Urinary bladder (tissue), 4 donors: ENCODE data around the gene TPP2. TPM values are rescaled to one million over a fixed set of nuclear protein-coding genes. Genes with fewer than 3 reads are reported as not detected.

ENCODE experiments used
- DNase-seq: peaks from one replicate; pipeline ENCODE4 v3.0.0-alpha.2; 2015; ENCODE audit errors: extremely low spot score
- H3K27ac ChIP-seq: one replicate; pipeline ENCODE4 v1.5.1; 2013; ENCODE audit warnings: low read depth, mild to moderate bottlenecking, moderate library complexity
- H3K36me3 ChIP-seq: one replicate; pipeline ENCODE4 v1.6.1; 2013; ENCODE audit warnings: mild to moderate bottlenecking, moderate library complexity; ENCODE audit not compliant: insufficient read depth
- H3K4me1 ChIP-seq: one replicate; pipeline ENCODE4 v1.6.1; 2013; ENCODE audit warnings: mild to moderate bottlenecking, moderate library complexity; ENCODE audit not compliant: insufficient read depth
- H3K4me3 ChIP-seq: one replicate; pipeline ENCODE4 v1.5.1; 2013; ENCODE audit warnings: low read depth, low read length
- WGBS: extraction: QIAGEN DNeasy Blood & Tissue Kit; methylation state at CpG from one replicate; pipeline ENCODE4 v1.1.7; 2013; 5-methylcytosine and 5-hydroxymethylcytosine counted together
- polyA plus RNA-seq: library from polyadenylated mRNA; stranded (reverse); fragments of 200-250 nt; gene quantifications from one replicate; pipeline ENCODE4 v1.2.3, GENCODE V29; 2013
- total RNA-seq: library from RNA; depleted of rRNA; stranded (reverse); fragments of >200 nt; gene quantifications from one replicate; pipeline ENCODE4 v1.2.3, GENCODE V29; 2014
- donor health status: healthy with polysubstance abuse.
- donor health status: healthy.

TPP2 gene
- total and polyA plus RNA-seq, 2 donors: 22.1 to 76.1 TPM

GRCh38 chr13:102715447-102715846 lies 118.7 kb downstream of the TPP2 start:
- H3K4me1 ChIP-seq: no peaks in the 10 kb centered on the region
- no peak overlapping the region for H3K27ac ChIP-seq
- no peak for DNase-seq
- no peak overlapping the region for H3K4me3 ChIP-seq
- no peaks in the 10 kb centered on the region for H3K36me3 ChIP-seq
- 51% methylated on average over 1 of the region's 1 CpG for WGBS

GRCh38 chr13:102718746-102719145 lies 122.0 kb downstream of the TPP2 start:
- H3K4me3 ChIP-seq: no peak overlapping the region
- H3K36me3 ChIP-seq: no peaks in the 10 kb centered on the region
- no peaks in the 10 kb centered on the region for H3K4me1 ChIP-seq
- DNase-seq: no peak
- WGBS: 59% methylated on average over 2 of the region's 2 CpGs
- no peak overlapping the region for H3K27ac ChIP-seq

- no peak for DNase-seq
- Histone ChIP-seq H3K27ac (no peak overlapping the region), H3K4me3 (no peak overlapping the region), H3K36me3 (no peaks in the 10 kb centered on the region), H3K4me1 (no peaks in the 10 kb centered on the region)
- WGBS: 36% methylated on average over 1 of the region's 1 CpG
These were observed 125.0 kb downstream of the TPP2 start for GRCh38 chr13:102721800-102722231.

GRCh38 chr13:102724923-102725322 lies 128.1 kb downstream of the TPP2 start:
- H3K4me3 ChIP-seq: no peak overlapping the region
- H3K36me3 ChIP-seq: no peaks in the 10 kb centered on the region
- 70% methylated on average over 6 of the region's 6 CpGs for WGBS
- DNase-seq: no peak
- no peaks in the 10 kb centered on the region for H3K4me1 ChIP-seq
- no peak overlapping the region for H3K27ac ChIP-seq

GRCh38 chr13:102726430-102726829 lies 129.6 kb downstream of the TPP2 start:
- DNase-seq: no peak
- Histone ChIP-seq H3K4me1 (no peaks in the 10 kb centered on the region), H3K4me3 (no peak overlapping the region), H3K27ac (no peak overlapping the region), H3K36me3 (no peaks in the 10 kb centered on the region)
- WGBS: 77% methylated on average over 2 of the region's 2 CpGs

Other genes starting within 250 kb of the TPP2 start
- 4.5 TPM for gene FGF14, start 194.9 kb upstream of the TPP2 start, total RNA-seq
- gene FGF14, start 194.9 kb upstream of the TPP2 start, polyA plus RNA-seq: 0.20 TPM
- gene METTL21C, start 98.1 kb downstream of the TPP2 start, total RNA-seq: 0.69 TPM
- not detected for gene METTL21C, start 98.1 kb downstream of the TPP2 start, polyA plus RNA-seq
- 15.6 TPM for gene TEX30, start 176.8 kb downstream of the TPP2 start, total RNA-seq
- gene TEX30, start 176.8 kb downstream of the TPP2 start, polyA plus RNA-seq: 8.9 TPM
- gene POGLUT2, start 202.0 kb downstream of the TPP2 start, total RNA-seq: 35.5 TPM
- 11.4 TPM for gene POGLUT2, start 202.0 kb downstream of the TPP2 start, polyA plus RNA-seq
- 60.2 TPM for gene BIVM, start 202.1 kb downstream of the TPP2 start, total RNA-seq
- 14.3 TPM for gene BIVM, start 202.1 kb downstream of the TPP2 start, polyA plus RNA-seq
- gene ERCC5, start 249.0 kb downstream of the TPP2 start, total RNA-seq: 70.8 TPM
- gene ERCC5, start 249.0 kb downstream of the TPP2 start, polyA plus RNA-seq: 35.9 TPM